Activated T-cell treated with anti-CD3 and anti-CD28 coated beads, Interleukin-2, amount 50 U/mL, for 24 hours (primary cell): ENCODE results near the gene FARP2.
A peak's percentile ranks its signal among the peaks of the same experiment; 100 is the strongest.
"Not testable (repeated sequence)": the region's sequence is repeated elsewhere in the genome, so short reads cannot be mapped to it uniquely, and the experiment has no call there.

Source experiments
- DNase-seq: peaks from one replicate; pipeline ENCODE4 v3.0.0-alpha.2; 2020
- H3K27ac Mint-ChIP-seq: 2 replicates; pipeline ENCODE4 v1.8.0; 2020; ENCODE audit warnings: mild to moderate bottlenecking, mixed read lengths
- H3K27me3 Mint-ChIP-seq: 2 replicates; pipeline ENCODE4 v1.8.0; 2020; ENCODE audit warnings: mixed read lengths
- H3K36me3 Mint-ChIP-seq: 2 replicates; pipeline ENCODE4 v1.8.0; 2020; ENCODE audit warnings: low read depth, mixed read lengths
- H3K4me1 Mint-ChIP-seq: 2 replicates; pipeline ENCODE4 v1.8.0; 2020; ENCODE audit warnings: low read depth, mixed read lengths
- H3K4me3 Mint-ChIP-seq: 2 replicates; pipeline ENCODE4 v1.8.0; 2020; ENCODE audit warnings: mild to moderate bottlenecking, moderate library complexity, mixed read lengths
- H3K9me3 Mint-ChIP-seq: 2 replicates; pipeline ENCODE4 v1.8.0; 2020; ENCODE audit warnings: mixed read lengths

FARP2 gene

DNA sequence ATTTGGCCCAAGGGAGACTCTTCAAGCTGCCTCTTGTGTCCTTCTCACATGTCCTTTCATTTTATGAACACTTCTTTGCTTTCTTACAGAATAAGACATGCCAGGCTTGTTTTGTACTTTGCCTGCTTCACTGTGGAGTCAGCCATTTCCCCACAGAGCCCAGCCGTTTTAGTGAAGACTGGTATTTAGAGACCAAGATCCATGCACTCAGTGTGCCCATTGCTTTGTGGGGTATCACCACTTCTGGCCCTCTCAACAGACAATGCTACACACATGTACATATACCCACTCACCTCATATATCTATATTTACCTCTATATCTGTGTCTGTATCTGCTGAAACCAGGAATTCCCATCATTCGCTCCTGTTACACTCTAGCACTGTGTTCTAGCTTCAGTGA lies 74.1 kb downstream of the FARP2 start:
- no peaks in the 10 kb centered on the region for H3K9me3 Mint-ChIP-seq
- peaks cover 59% of the 10 kb centered on the region for H3K36me3 Mint-ChIP-seq
- H3K4me3 Mint-ChIP-seq = no peak overlapping the region
- no peak for DNase-seq
- H3K27me3 Mint-ChIP-seq = no peaks in the 10 kb centered on the region
- no peaks in the 10 kb centered on the region for H3K4me1 Mint-ChIP-seq
- H3K27ac Mint-ChIP-seq = no peak overlapping the region

DNA sequence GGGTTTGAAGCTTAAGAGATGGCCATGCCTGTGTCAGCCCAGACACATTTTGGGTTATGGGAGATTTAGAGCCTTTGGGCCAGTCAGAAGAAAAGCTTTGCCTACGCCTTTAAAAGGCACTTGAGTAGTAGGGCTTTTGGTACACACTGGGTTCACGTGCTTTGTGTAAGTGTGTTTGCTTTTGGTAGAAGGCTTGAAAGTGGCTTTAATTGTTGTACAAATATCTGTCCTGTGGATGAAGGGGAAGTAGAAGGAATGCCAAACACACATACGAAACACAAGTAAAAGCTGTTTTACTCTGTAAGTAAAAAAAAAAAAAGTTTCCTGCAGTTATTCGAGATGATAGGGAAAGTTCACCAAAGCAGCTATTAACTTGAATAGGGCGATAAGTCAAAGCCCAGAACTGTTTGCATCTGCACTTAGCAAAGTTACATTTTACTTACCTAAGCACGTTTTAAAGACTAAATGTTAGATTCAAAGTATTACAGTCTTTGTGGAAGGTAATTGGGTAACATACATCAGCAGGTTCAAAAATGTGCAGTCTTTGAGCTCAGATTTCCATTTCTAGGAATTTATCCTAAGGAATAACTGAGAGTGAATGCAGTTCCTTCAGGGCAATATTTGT lies 76.9 kb downstream of the FARP2 start:
- H3K9me3 Mint-ChIP-seq = no peaks in the 10 kb centered on the region
- peaks cover 70% of the 10 kb centered on the region for H3K36me3 Mint-ChIP-seq
- H3K27ac Mint-ChIP-seq = no peak overlapping the region
- H3K4me3 Mint-ChIP-seq = no peak overlapping the region
- H3K4me1 Mint-ChIP-seq = no peaks in the 10 kb centered on the region
- H3K27me3 Mint-ChIP-seq = no peaks in the 10 kb centered on the region
- no peak for DNase-seq

DNA sequence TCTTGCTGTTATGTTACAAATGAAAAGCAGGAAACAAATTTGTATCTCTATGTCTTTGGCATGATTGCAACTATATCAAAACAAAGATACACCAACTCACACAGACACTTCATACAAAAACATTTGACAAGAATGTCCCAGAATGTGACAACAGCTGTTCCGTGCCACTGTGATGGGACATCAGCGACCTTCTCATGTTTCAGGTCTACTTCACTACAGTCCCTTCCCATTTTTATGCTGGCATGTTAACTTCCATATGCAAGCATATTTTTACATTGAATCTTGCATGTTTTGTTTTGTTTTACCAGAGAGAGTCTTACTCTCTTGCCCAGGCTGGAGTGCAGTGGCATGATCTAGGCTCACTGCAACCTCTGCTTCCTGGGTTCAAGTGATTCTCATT lies 81.1 kb downstream of the FARP2 start:
- no peak overlapping the region for H3K27ac Mint-ChIP-seq
- H3K4me3 Mint-ChIP-seq = no peak overlapping the region
- peaks cover 70% of the 10 kb centered on the region for H3K36me3 Mint-ChIP-seq
- no peaks in the 10 kb centered on the region for H3K9me3 Mint-ChIP-seq
- H3K4me1 Mint-ChIP-seq = no peaks in the 10 kb centered on the region
- H3K27me3 Mint-ChIP-seq = peaks cover 22% of the 10 kb centered on the region
- DNase-seq = no peak

DNA sequence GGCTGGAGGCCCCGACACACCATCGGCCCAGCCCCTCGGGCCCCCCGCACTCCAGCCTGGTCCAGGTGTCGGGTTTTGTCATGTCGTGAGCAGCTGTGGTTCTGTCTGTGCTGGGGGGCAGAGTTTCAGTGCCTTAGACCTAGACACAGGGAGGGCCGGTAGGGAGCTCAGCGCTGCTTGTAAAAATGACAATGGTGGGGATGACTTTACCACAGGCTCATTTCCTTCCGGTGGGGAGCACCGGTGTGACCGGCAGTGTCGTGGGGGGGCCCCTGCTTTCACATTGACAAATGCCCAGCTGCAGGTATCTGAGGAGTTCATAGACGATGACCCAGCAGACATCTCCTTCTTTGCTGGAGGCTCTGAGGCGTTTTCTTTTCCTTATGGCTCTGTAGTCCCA lies 85.4 kb downstream of the FARP2 start:
- Mint-ChIP-seq H3K9me3 (no peaks in the 10 kb centered on the region), H3K27me3 (peaks cover 61% of the 10 kb centered on the region), H3K4me1 (peaks cover 28% of the 10 kb centered on the region), H3K4me3 (no peak overlapping the region), H3K36me3 (peaks cover 70% of the 10 kb centered on the region), H3K27ac (no peak overlapping the region)
- DNase-seq = no peak

DNA sequence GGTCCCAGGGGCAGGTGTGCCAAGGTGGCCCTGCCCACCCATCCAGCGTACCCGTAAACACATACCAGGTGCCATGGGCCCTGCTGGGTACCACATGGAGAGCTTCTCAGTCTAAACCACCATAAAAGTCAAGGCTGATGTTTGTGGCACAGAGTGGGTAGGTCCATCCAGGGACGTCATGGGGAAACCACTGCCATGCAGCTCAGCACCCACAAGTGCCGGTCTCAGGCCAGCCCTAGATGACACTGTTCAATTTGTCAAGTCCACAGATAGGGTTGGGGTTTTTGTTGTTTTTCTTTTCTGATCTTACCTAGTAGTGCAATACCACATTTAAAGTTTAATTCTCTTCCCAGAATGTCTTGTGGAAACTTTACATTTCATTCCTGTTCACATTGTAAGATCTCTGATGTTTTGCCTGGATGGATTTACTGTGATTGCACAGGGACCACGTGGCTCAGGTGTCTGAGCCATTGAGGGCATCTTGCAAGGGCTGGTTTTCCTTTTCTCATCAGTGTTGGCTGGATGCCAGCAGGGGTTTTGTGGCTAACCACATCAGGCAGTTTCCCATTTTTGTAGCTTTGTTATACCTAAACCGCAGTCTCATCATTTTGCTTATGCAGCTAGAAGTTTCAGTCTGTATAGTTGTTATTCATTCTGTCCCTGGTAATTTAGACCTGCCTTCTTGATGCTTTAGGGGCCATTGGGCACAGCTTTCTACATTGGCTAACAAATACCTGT lies 87.6 kb downstream of the FARP2 start:
- DNase-seq = peak; percentile 93
- Mint-ChIP-seq H3K4me3 (peak overlapping the region; percentile 34), H3K36me3 (peaks cover 59% of the 10 kb centered on the region), H3K4me1 (peaks cover 28% of the 10 kb centered on the region), H3K27ac (peak overlapping the region; percentile 79), H3K27me3 (peaks cover 81% of the 10 kb centered on the region), H3K9me3 (no peaks in the 10 kb centered on the region)

DNA sequence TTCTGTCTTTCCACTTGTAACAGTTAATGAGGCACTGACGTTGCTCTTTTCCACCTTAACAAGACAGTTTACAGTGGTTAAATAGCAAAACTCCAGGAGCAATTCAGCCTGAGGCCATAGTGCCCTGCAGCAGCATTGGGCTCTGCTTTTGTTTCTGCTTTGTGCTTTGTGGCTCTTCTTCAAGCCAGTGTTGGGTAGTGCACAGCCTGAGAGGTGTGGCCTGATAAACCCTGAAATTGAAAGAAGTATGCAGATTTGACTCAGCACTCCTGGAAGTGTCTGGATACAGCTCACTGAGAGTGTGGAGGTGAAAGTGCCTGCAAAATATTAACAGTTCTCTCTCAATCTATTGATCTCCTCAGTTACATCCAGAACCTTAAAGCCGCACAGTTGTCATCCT lies 89.3 kb downstream of the FARP2 start:
- Mint-ChIP-seq H3K27ac (no peak overlapping the region), H3K27me3 (peaks cover 88% of the 10 kb centered on the region), H3K9me3 (no peaks in the 10 kb centered on the region), H3K36me3 (peaks cover 50% of the 10 kb centered on the region), H3K4me1 (peaks cover 28% of the 10 kb centered on the region), H3K4me3 (no peak overlapping the region)
- no peak for DNase-seq

DNA sequence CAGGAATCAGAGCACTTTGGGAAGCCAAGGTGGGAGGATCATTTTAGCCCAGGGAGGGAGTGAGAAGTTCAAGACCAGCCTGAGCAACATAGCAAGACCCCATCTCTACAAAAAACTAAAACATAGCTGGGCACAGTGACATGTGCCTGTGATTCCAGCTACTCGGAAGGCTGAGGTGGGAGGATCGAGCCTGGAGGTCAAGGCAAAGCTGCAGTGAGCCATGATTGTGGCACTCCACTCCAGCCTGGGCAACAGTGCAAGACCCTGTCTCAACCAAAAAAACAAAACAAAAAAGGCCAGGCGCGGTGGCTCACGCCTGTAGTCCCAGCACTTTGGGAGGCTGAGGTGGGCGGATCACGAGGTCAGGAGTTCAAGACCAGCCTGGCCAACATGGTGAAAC lies 94.0 kb downstream of the FARP2 start:
- DNase-seq, H3K27ac Mint-ChIP-seq, H3K9me3 Mint-ChIP-seq, H3K4me3 Mint-ChIP-seq, H3K4me1 Mint-ChIP-seq: not testable (repeated sequence)
- H3K27me3 Mint-ChIP-seq = peaks cover 68% of the 10 kb centered on the region
- H3K36me3 Mint-ChIP-seq = peaks cover 20% of the 10 kb centered on the region

DNA sequence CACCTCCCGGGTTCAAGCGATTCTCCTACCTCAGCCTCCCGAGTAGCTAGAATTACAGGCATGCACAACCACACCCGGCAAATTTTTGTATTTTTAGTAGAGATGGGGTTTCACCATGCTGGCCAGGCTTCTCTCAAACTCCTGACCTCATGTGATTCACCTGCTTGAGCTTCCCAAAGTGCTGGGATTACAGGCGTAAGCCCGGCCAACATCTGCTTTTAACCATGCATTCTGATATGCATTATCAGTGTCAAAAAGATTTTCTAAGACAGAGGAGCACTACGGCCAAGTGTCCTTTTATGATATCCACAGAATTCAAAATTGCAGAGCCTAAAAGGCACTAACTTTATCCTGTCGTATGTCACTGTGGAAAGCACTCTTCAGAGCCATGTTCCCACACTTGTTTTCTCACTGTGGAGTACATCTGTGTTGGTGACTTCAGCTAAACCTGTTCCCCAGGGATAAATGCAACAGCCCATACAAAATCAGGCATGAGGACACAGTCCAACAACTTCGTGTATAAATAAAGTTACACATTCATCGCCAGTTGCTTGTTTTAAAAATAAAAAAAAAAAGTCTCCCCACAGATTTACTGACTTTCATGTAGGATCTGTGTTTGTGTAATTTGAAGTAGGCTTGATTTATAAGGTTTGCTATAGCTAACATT lies 95.9 kb downstream of the FARP2 start:
- no peak for DNase-seq
- Mint-ChIP-seq H3K36me3 (peaks cover 9% of the 10 kb centered on the region), H3K27ac (no peak overlapping the region), H3K9me3 (no peaks in the 10 kb centered on the region), H3K27me3 (peaks cover 56% of the 10 kb centered on the region), H3K4me3 (no peak overlapping the region), H3K4me1 (no peaks in the 10 kb centered on the region)

DNA sequence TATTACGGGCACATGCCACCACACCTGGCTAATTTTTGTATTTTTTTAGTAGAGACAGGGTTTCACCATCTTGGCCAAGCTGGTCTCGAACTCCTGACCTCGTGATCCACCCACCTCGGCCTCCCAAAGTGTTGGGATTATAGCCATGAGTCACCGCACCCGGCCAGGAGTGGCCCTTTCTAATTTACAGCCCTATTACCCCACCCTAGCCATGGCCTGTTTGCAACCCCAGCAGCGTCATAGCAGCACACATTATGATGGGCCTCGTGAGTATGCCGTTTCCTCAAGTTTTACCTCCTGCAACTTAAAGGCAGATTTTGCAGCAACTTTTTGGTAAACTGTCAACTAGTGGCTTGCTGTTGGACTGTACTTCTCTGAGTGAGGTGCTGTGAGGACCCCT lies 97.8 kb downstream of the FARP2 start:
- H3K27me3 Mint-ChIP-seq = peaks cover 37% of the 10 kb centered on the region

DNA sequence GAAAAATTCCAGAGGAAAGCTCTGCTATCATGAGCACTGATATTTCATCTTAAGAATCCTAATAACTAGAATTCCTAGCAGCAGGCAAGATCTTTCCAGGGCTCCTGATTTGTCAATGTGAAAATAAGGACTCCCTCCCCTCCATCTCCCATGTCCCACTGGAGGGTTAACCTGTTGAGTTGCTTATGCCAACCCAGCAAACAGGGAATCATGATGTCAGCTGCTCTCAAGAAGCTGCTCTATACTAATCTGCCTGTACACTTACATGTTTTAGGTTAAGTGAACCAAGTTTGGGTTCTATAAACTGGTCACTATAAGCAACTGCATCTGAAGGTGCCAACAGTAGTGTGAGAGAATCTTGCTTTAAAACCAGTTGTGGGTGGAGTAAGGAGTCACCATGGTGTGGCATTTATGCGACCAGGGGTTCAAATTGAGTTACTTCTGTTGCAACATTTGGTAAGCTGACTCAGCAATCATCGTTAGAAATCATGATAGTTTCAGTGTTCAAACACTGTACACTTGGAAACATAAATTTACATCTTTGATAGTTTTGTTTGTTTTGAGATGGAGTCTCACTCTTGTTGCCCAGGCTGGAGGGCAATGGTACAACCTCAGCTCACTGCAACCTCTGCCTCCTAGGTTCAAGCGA lies 98.9 kb downstream of the FARP2 start:
- DNase-seq = no peak
- H3K9me3 Mint-ChIP-seq = no peaks in the 10 kb centered on the region
- no peaks in the 10 kb centered on the region for H3K4me1 Mint-ChIP-seq
- no peak overlapping the region for H3K27ac Mint-ChIP-seq
- H3K36me3 Mint-ChIP-seq = peaks cover under 1% of the 10 kb centered on the region
- H3K27me3 Mint-ChIP-seq = peaks cover 28% of the 10 kb centered on the region
- no peak overlapping the region for H3K4me3 Mint-ChIP-seq

More for the DNA sequence above, 97.8 kb downstream of the FARP2 start:
- DNase-seq, H3K4me1 Mint-ChIP-seq, H3K36me3 Mint-ChIP-seq, H3K9me3 Mint-ChIP-seq, H3K27ac Mint-ChIP-seq, H3K4me3 Mint-ChIP-seq: not testable (repeated sequence)

DNA sequence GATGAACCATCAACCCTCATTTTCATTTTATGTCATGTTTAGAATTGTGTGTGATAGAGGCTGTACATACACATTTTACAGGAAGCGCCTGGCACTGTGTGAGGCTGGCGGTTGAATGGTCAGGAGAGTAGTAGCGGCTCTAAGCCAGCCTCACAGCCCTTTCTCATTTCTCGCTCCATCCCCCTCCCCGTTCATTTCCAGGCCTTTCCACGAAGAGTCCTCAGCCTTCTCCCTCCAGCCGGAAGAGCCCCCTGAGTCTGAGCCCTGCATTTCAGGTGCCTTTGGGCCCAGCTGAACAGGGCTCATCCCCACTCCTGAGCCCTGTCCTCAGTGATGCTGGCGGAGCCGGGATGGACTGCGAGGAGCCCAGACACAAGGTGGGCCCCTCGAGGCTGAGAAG lies 100.5 kb downstream of the FARP2 start:
- Mint-ChIP-seq H3K27ac (peak overlapping the region; percentile 5), H3K9me3 (no peaks in the 10 kb centered on the region), H3K27me3 (peaks cover 22% of the 10 kb centered on the region)

DNA sequence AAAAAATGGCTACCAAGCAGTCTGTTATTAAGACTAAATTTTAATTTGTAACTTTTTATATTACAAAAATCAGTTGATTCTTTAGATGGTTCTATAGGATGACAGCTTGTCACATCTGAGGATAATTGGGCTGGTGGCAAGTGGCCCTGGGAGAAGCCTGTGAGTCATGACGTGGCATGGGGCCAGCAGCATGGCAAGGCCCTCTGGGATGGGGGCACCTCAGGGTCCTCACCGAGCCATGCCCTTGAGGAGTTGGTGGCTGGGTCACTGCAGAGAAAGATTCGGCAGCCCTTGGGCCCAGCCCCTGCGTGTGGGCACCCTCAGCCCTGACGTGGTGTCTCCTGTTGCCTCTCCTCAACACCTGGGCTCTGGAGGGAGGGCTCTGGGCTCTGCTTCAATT lies 102.6 kb downstream of the FARP2 start:
- no peak for DNase-seq
- no peak overlapping the region for H3K4me3 Mint-ChIP-seq
- H3K9me3 Mint-ChIP-seq = no peaks in the 10 kb centered on the region
- no peak overlapping the region for H3K27ac Mint-ChIP-seq
- H3K27me3 Mint-ChIP-seq = peaks cover 14% of the 10 kb centered on the region
- H3K36me3 Mint-ChIP-seq = no peaks in the 10 kb centered on the region
- no peaks in the 10 kb centered on the region for H3K4me1 Mint-ChIP-seq

More for the DNA sequence above, 100.5 kb downstream of the FARP2 start:
- Mint-ChIP-seq H3K36me3 (no peaks in the 10 kb centered on the region), H3K4me1 (no peaks in the 10 kb centered on the region), H3K4me3 (no peak overlapping the region)
- DNase-seq = no peak

DNA sequence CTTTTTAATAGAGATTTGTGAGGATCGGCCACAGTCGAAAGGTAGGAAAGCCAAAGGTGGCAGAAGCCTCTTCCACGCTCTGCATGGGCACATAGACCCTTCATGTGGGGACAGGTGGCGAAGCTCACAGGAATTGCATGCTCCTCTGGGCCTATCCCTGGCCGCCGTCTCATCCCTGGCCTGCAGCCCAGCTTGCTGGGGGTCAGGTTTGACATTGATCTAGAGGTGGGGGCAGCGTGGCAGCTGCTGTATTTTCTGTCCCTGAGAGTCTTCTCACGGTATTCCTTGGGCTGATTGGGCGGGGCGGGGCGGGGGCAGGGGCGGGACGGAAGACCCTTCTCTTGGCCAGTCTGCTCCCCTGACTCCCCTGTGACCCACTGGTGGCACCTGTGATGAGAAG lies 103.4 kb downstream of the FARP2 start:
- Mint-ChIP-seq H3K4me3 (no peak overlapping the region), H3K9me3 (no peaks in the 10 kb centered on the region), H3K27me3 (peaks cover 8% of the 10 kb centered on the region), H3K36me3 (no peaks in the 10 kb centered on the region), H3K27ac (no peak overlapping the region), H3K4me1 (no peaks in the 10 kb centered on the region)
- no peak for DNase-seq

DNA sequence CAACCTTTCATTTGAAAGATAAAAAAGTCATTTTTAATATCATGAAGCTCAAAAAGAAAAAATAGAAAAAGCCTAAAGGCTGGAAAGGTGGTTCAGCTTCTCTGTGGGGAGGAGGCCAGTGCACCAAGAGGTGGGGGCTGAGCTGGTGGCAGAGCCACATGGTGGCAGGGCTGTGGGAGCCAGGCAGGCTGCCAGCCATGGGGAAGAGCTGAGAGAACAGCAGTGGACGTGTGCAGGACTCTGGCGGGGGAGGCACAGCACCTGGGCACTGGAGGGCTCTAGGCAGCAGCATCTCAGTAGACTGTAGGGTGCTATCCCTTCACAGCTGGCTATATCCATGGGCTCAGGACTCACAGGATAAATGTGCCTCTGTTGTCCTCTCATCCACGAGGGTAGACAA lies 104.5 kb downstream of the FARP2 start:
- H3K27me3 Mint-ChIP-seq = peaks cover 5% of the 10 kb centered on the region
- H3K27ac Mint-ChIP-seq = no peak overlapping the region
- no peak overlapping the region for H3K4me3 Mint-ChIP-seq
- no peaks in the 10 kb centered on the region for H3K4me1 Mint-ChIP-seq
- no peaks in the 10 kb centered on the region for H3K36me3 Mint-ChIP-seq
- no peaks in the 10 kb centered on the region for H3K9me3 Mint-ChIP-seq
- no peak for DNase-seq
